GM21381 (cell line): ENCODE data around the gene FBLN2.

Source experiments
- ATAC-seq: cut with Tn5 transposase; IDR thresholded peaks from one replicate; pipeline ENCODE4 v1.9.1; 2021; ENCODE audit warnings: mild to moderate bottlenecking, moderate library complexity; ENCODE audit not compliant: unreplicated experiment

Gene FBLN2

DNA sequence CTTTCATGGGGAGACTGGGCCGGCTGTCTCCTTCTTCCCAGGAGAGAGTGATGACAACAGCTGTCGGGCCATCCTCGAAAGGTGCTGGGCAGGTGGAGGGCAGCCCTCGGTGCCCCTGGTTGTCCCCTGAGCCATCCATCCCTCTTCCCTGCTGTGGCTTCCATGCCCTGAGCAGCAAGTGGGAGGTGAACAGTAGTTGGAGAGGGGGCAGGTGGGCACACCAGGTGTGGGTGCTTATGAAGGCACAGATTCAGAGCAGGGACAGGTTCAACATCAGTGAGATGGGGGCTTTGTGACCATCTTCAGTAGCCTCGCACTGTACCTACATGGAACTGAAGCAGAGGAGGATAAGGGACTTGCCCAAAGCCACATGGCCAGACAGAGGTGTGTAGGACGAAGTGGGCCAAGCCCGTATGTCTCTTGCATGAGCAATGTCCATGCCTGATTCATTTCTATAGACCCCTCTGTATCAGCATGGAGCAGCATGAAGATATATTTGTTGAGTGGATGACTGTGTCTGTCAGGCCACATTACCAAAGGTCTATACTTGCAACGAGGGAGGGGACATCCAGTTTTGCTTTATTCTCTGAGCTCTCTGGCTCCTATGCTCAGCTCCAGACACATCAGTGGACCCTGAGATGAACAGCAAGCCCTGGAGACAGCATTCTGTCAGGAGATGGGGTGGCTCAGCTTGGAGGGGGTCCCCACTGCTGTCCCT, 107.8 kb downstream of the FBLN2 start:
- ATAC-seq = no peak

DNA sequence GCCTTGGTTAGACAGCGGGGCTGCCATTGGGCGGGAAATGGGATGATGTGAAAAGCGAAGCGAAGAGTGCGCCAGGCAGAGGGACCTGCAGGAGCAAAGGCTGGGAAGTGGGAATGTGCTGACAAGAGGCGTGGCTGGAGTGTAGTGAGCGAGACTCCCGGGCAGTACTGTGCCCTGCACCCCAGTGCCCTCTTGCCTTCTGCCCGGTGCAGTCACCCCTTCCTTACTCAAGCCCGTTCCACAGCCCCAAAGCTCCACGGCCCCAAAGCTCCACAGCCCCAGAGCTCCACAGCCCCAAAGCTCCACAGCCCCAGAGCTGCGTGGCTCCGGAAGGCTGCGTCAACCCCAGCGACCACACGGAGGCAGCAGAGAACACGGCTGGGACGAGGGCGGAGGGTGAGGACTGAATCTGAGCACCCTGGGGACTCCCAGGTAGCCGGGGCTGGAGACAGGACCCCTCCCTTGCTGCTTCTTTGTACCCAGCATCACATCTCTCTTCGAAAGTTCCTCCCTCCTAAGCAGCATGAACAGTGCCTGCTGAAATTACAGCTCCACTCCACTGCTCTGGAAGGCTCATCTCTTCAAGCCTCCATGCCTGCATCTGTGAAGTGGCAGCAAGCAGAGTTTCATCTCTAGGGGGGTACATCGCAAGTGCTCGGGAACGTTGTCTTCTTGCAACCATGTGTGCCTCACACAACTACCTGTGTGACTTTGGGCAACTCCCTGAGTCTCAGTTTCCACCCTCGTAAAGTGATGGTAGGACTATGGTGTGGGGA, 108.9 kb downstream of the FBLN2 start:
- ATAC-seq = peak; percentile 61

DNA sequence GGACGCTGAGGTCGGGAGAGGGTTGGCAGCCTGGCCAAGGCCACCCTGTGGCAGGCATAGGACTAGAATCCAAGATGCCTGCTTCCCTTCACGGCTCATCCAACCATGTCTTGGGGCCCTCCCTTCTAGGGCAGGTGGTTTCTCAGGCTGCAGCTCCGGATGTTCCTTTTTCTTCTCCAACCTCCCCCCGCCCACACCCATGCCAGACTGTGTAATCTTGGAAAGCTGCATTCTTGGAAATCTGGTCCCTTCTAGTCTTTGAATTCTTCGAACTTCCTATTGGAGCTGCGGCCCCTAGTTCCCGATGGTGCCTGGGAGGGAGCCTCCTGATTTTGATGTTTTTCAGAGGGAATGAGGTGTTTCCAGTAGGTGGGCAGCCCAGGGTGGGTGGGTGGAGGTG, 109.8 kb downstream of the FBLN2 start:
- no peak for ATAC-seq

DNA sequence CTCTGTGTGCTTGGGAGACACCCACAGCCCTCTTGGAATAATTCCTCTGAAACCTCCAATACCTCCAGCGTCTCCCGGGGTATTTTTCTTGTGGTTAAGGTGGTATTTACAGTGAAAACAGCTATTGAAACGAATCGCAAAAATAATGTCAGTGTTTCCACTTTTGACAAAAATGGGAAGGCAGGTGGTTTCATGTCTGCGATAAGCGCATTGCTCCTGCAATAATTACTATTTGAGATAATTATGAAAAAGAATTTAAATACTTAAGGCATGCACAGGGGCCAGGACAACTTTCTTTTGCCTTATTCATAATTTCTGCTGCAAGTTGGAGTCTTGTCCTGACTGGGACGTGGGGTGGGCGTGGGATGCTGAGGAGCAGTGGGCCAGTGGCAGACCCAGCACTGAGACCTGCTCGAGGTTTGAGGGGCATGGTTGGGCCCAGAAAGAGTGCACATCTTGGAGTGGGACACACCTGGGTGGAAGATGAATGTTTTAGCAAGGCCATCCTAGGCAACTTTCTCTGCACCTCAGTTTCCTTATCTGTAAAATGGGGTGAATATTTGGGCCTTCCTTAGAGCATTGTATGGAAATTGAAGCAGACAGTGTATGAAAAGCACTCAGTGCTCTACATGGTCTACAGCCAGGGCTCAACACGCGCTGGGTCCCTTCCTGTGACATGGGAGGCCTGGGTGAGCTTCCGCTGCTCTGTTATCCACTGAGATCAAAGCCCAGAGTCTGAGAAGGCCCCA, 110.5 kb downstream of the FBLN2 start:
- no peak for ATAC-seq

DNA sequence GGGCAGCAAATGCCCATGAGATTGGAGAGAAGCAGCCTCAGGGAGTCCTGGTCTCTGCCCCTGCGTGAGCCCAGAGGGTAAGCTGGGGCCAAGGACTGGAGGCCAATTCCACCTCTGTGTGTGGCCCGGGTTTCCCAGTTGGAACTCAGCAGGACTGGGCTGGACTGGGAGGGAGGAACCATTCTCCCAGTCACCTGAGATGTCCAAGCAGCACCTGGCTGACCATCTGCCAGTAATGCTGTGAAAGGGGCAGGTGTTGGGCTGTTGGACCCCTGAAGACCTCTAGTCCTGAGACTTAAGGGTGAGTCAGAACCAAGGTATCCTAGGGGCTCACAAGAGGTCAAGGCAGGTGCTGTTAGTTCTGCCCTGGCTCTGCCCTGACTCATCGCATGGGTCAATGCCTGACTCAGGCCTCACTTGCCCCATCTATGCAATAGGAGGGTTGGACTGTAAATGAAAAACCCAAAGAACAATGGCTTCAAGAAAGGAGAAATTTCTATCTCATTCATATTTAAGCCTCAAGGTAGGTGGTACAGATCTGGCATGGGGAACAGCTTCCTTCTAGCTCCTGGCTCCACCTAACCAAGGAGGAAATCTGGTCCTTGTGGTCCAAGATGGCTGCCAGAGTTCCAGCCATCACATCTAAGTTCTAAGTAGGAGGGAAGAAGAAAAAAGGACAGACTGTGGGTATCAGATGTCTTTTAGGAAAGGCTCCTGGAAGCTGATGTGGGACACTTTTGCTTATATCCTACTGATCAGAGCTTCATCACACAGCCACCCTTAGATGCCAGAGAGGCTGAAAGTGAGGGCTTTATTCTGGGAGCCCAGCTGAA, 111.3 kb downstream of the FBLN2 start:
- ATAC-seq = no peak

DNA sequence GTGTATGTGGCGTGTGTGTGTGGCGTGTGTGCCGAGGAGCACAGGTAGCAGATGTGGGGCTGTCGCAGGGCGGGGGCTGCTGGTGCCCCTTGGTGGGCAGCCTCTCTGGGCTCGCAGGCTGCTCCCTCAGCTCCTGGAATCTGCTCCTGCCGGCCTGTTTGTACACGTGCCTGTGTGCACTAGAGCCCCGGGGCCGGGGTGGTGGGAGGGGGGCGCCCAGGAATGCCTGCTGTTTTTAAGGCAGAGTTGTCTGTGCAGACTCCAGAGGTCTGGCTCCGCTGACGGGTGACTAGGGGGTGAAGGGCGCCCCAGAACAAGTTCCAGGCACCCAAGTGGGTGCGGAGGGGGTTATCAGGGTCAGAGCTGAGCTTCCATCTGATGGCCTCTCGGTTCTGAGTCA, 112.2 kb downstream of the FBLN2 start:
- ATAC-seq = no peak

DNA sequence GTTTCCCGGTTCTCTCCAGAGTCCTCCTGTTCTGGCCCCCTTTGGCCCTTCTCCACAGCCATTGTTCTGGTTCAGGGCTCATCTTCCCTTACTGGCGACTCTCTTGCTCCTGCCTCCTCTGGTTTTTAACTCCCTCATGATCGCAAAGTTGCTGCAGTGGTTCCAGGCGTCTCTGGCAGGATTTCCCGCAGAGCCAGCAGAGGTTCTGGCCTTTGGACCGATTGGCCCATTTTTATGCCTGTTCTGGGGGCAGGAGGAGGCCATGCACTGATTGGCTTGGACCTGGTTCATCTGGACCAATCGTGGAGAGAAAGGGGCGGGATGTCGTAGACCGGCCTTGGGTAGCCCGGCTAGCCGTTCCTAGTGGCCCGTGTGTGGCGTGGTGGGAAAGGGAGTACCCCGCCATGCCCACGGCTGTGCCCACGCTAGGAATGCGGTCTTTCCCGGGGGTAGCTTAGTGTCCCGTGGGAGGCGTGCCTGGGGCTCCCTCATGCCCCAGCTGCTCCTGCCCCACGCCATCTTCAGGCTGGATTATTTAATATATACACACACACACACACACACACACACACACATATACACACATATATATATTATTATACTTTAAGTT, 113.4 kb downstream of the FBLN2 start:
- no peak for ATAC-seq

DNA sequence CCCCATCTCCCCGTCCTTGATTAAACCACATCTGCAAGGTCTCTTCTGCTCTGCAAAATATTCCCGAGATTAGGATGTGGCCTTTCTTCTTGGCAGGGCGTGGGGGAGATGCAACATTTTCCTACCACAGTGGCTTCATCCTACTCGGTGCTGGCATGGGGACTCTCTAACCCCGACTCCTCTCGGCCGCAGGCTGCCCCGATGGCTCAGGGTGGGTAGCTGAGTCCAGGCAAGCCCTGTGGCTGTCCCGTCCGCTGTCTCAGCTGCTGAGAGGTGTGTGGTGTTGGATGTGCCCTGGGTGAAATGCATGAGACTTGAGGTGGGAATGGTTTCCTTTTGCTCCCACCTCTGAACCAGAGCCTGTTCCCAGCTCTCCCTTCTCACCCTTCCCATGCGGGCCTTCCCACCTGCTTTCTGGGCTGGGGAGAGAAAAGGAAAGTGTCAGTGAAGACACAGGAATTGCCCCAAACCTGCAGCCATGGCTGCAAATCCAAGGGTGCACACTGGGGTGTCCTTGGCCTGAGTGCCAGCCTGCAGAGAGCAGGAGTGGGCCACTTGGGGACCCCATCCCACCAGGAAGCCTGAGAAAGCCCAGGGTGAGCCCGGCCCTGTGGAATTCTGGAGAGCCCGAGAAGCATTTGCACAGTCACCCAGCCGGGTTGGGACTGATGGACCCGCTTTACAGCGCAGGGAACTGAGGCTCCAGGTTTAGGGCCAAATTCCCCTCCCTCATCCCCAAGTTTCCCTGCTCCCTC, 115.0 kb downstream of the FBLN2 start:
- no peak for ATAC-seq

DNA sequence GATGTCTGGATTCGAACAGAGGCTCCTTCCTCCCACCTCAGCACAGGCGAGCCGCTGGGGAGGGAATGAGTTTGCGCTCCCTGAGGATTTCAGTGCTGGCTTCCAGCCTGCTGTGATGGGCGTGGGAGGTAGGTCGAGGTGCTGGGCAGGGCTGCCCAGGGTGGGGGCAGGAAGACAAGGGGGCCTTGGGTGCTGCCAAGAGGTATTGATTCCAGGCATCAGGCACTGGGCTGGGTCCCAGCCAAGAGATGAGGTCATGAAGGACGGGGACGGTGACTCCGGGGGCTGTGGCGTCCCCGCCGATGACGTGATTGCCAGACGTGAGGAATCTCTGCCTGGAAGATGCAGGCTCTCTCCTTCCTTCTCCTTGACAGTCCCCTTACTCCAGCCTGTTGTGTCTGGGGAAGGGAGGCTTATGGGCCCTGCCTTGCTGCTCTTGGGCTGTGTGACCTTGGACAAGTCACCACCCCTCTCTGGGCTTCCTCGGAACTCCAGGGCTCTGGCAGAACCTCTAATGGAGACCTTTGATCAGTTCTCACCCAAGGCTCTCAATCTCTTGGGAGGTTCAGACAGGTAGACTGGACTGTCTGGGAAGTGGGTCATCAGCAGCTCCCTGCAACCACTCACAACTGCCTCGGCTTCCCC, 116.8 kb downstream of the FBLN2 start:
- no peak for ATAC-seq

DNA sequence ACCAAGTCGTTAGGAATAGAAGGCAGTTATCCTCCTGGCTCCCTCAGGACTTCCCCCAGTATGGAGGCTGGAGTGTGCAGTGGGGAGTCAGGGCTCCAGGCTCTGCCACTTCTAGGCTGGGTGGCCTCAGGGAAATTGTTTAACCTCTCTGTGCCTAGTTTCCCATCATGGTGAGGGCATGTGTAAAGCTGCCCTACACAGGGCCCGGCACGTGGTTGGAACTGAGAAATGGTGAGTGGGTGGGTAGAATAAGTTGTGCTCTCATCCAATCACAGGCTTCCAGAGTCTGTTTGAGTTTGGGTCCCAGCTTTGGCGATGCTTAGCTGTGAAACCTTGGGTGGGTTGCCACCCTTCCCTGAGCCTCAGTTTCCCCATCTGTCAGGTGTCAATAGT, 117.3 kb downstream of the FBLN2 start:
- no peak for ATAC-seq

DNA sequence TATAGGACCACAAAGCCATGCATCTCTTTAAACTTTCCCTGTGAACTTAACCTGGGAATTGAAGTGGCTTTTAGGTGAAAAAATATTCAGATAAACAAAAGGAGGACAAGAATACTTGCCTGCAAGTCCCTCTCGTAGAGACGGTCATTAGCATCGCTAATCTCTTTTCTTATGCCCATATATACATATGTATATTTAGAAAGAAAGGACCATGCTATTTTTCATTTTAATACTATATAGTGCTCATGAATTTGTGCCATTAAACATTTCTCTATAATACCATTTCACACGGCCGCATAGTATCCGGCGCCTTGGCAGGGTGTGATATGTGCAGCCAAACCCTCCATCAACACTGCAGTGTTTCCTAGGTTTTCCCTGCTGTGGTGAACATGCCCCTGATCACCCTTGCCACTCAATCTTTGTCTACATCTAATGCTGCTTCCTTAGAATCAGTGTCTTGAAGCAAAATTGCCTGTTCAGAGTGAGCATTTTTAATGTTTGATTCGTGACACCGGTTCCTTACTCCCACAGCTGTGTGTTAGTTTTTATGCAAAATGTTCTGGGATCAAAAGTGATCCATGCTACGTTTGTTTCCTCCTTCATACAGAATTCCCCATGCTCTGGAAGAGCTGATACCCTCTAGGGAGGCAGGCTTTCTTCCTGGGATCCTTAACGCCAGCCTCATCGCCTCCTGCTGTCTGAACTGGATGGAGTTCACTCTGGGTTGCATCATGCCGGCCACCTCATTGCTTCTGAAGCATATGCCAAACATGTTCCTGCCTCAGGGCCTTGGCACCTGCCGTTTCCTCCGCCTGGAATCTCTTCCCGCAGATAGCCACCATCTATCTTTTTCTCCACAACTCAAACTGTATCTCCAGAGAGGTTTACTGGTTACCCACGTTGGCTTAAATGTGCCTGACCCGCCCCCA, 118.1 kb downstream of the FBLN2 start:
- no peak for ATAC-seq

DNA sequence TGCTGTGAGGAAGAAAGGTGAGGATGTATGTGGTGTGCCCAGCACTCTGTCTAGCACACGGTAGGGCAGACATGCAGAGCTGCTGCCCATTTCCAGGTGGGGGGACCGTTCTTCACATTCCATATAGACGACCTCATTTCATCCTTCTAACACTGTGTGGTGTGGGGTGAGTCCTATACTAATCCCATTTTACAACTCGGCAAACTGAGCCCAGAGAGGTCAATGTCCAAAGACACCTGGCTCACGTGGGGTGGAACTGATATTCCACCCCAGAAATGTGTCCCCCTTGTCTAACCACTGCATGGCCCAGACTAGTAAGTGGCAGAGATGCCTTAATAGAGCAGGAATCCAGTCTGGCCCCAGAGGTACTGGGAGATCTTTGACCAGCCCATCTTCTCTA, 119.2 kb downstream of the FBLN2 start:
- no peak for ATAC-seq

DNA sequence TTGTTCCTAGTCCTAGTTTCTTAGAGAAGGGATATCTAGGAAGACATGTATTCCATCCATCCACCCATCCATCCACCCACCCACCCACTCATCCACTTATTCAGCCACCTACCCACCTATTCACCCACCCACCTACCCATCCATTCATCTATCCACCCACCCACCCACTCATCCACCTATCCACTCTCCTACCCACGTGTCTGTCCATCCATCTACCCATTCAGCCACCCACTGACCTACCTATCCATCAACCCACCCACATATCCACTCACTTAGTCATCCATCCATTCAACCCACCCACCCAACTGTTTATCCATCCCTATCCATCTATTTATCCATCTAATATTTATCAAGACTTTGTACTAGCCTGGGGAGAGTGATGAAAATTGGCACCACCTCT, 120.5 kb downstream of the FBLN2 start:
- ATAC-seq = no peak

DNA sequence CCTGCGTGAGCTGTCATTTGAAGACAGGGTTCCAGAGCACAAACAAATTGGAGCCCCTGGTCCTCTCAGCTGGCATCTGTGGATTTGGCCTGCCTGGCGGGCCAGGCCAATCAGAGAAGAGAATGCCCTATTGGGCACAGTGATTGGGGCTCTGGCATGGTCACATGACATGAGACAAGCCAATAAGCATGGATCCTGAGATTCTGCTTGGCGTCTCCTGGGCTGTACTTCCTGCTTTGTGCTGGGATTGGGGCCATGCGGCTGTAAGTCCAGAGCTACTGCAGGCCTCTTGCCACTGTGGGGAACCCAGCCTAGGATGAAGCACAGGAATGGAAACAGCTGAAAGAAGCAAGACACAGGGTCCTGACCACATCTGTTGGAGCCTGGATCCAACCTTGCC, 121.4 kb downstream of the FBLN2 start:
- no peak for ATAC-seq

DNA sequence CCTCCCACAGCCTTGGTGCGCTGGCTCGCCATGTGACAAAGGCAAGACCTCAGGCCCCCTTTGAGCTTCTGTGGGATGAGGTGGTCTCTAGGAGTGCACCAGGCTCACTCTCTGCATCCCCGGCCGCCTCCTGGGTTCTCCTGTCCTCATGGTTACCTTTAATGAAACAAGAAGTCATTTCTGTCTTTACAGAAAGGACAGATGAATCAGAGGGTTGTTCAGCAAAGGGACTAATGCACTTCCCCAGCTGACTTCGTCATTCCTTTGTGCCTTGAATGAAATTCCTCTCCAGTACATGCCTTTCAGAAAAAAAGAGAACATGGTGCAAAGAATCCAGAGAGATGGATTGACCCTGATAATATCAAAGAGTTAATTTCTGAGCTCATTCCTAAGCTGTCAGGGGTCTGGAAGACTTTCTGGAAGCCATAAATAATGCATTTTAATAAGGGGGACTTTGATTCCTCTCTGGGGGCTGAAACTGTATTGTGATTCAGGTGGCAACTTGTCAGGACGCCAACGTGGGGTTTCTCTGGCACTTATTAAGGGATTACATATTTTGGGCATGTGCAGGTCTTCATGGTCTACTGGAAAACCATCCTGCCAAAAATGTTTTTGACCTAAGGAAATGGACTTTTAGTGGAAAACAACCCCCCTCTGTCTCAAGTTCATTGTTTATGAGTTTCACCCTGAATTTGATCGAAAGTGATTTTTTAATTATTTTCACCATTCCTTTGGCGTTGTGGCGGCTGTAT, 122.7 kb downstream of the FBLN2 start:
- ATAC-seq = no peak

DNA sequence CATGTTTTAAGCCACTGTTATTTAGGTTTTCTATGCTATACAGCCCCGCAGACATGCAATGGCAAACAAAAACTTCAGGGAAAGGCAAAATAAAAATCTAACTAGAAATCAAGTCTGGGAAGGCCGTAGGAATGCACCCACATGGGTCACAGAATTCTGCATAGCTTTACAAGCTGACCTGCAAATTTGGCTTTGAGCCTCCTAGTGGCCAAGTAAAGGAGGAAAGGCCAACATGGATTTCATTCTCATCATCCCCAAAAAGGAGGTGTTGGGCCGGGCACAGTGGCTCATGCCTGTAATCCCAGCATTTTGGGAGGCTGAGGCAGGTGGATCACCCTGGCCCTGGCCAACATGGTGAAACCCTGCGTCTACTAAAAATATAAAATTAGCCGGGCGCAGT, 124.3 kb downstream of the FBLN2 start:
- no peak for ATAC-seq

DNA sequence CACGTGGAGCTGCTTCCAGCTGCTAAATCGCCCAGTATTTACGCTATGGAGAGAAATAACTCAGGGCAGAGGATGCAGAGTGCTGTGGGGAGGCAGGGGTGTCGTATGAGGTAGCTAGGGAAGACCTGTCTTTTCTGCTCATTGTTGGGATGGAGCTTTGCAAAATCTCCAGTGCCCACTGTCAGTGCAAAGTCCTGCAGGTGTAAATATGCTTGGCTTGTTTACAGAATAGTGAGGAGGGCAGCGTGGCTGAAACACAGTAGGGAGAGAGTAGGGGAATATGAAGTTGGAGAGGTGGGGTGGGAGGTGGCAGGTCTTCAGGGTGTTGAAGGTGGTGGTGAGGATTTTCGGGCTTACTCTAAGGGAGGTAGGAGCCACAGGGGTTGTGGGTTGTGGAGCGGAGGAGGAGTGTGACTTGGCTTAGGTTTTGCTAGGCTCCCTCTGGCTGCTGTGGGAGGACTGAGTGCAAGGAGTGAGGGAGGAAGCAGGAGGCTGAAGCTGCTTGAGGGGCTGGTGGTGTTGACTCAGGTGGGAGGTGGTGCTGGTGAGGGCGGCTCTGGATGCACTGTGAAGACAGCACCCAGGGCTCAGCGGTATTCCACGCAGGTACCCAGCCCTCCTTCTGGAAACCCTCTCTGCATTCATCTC, 125.7 kb downstream of the FBLN2 start:
- ATAC-seq = no peak
